OCI-LY7 (cell line): ENCODE measurements around the gene VRTN. TPM values are rescaled to one million over a fixed set of nuclear protein-coding genes. Genes with fewer than 3 reads are reported as not detected.

Experiments used
- BruUV-seq: library from RNA; stranded (reverse); fragments of 400-500 nt; replicated peaks from 2 replicates; lab custom pipeline; 2021; lab: Mats Ljungman, UMichigan
- CTCF ChIA-PET: fragments of 300-600 bp; sonication (Branson Sonifier 250); formaldehyde crosslinking; loops from one replicate; lab custom pipeline; 2022; ENCODE audit warnings: antibody characterized with exemption; ENCODE audit not compliant: unreplicated experiment; lab: Charles Lee
- POLR2A ChIA-PET: fragments of 300-600 bp; sonication (Branson Sonifier 250); formaldehyde crosslinking; loops from one replicate; lab custom pipeline; 2022; ENCODE audit warnings: antibody characterized with exemption; lab: Charles Lee
- DNase-seq: peaks from one replicate; pipeline ENCODE4 v3.0.0-alpha.2; 2015; ENCODE audit warnings: low spot score
- H2AFZ ChIP-seq: fragments of 200-600 bp; sonication (generic), shearing (Covaris generic); 2 replicates; pipeline ENCODE4 v1.6.1; 2014; ENCODE audit warnings: mild to moderate bottlenecking, antibody characterized with exemption, low read length, moderate library complexity
- H3K27ac ChIP-seq: fragments of 200-600 bp; sonication (generic); 2 replicates; pipeline ENCODE4 v1.5.1; 2014; ENCODE audit warnings: mixed run types, low read depth, mild to moderate bottlenecking, moderate library complexity, low read length, inconsistent platforms; ENCODE audit not compliant: poor library complexity, severe bottlenecking
- H3K36me3 ChIP-seq: fragments of 200-600 bp; sonication (generic); 2 replicates; pipeline ENCODE4 v1.6.1; 2014; ENCODE audit warnings: mild to moderate bottlenecking, antibody characterized with exemption, low read length, moderate library complexity, mixed read lengths; ENCODE audit not compliant: insufficient read depth
- H3K4me1 ChIP-seq: fragments of 200-600 bp; sonication (generic); 2 replicates; pipeline ENCODE4 v1.5.1; 2014; ENCODE audit warnings: mild to moderate bottlenecking, low read length; ENCODE audit not compliant: insufficient read depth, poor library complexity, severe bottlenecking
- H3K4me2 ChIP-seq: fragments of 200-600 bp; sonication (generic); 2 replicates; pipeline ENCODE4 v1.6.1; 2014; ENCODE audit warnings: mild to moderate bottlenecking, low read length
- H3K4me3 ChIP-seq: fragments of 200-600 bp; sonication (generic); 2 replicates; pipeline ENCODE4 v1.5.1; 2014; ENCODE audit warnings: mild to moderate bottlenecking, low read depth, low read length; ENCODE audit not compliant: poor library complexity, severe bottlenecking
- H3K79me2 ChIP-seq: fragments of 200-600 bp; sonication (generic); 2 replicates; pipeline ENCODE4 v1.6.1; 2016; ENCODE audit warnings: low read depth, mild to moderate bottlenecking, low read length, moderate library complexity, mixed read lengths; ENCODE audit not compliant: insufficient read depth
- H3K9me2 ChIP-seq: fragments of 200-600 bp; sonication (generic); 2 replicates; pipeline ENCODE4 v1.6.1; 2016; ENCODE audit warnings: mild to moderate bottlenecking, low read length, mixed read lengths; ENCODE audit not compliant: insufficient read depth
- H3K9me3 ChIP-seq: fragments of 200-600 bp; sonication (generic); 2 replicates; pipeline ENCODE4 v1.6.1; 2014; ENCODE audit warnings: mild to moderate bottlenecking, mixed run types, low read length, mixed read lengths
- H4K20me1 ChIP-seq: fragments of 200-600 bp; sonication (generic); 2 replicates; pipeline ENCODE4 v1.6.1; 2014; ENCODE audit warnings: mild to moderate bottlenecking, antibody characterized with exemption, low read length, moderate library complexity, mixed read lengths; ENCODE audit not compliant: insufficient read depth
- CTCF ChIP-seq: fragments of 200-600 bp; sonication (generic); conservative IDR thresholded peaks from 2 replicates; pipeline ENCODE4 v1.5.1; 2014; ENCODE audit warnings: mild to moderate bottlenecking, antibody characterized with exemption, low read length, moderate library complexity, mixed read lengths
- EZH2phosphoT487 ChIP-seq: fragments of 200-600 bp; sonication (generic); IDR thresholded peaks from 2 replicates; pipeline ENCODE4 v1.6.1; 2018; ENCODE audit warnings: low read depth, borderline replicate concordance, mild to moderate bottlenecking, mixed run types, antibody characterized with exemption, low read length, moderate library complexity, mixed read lengths
- intact Hi-C: fragments of 100-400 bp; cut with micrococcal nuclease; formaldehyde crosslinking; loops from one replicate; pipeline ENCODE4 v1.10.0; 2022; ENCODE audit not compliant: unreplicated experiment
- total RNA-seq, 2 experiments: library from RNA; depleted of rRNA in 1 of 2; stranded (reverse); fragments of >200 nt in 1 of 2; shearing (Covaris generic) in 1 of 2; gene quantifications; 2 replicates each; pipeline ENCODE4 v1.2.3, GENCODE V29; 2014 to 2022

The VRTN gene
- total RNA-seq, 2 experiments from 2014 or later = not detected

- Histone ChIP-seq H2AFZ (no peak overlapping the region), H3K79me2 (no peaks in the 10 kb centered on the region), H3K9me2 (no peaks in the 10 kb centered on the region), H3K27ac (no peak overlapping the region), H3K4me2 (no peak overlapping the region), H3K9me3 (no peaks in the 10 kb centered on the region), H3K4me1 (no peaks in the 10 kb centered on the region), H3K36me3 (no peaks in the 10 kb centered on the region), H4K20me1 (no peaks in the 10 kb centered on the region), H3K4me3 (no peak overlapping the region)
- BruUV-seq = no TSS peak
- TF ChIP-seq EZH2phosphoT487 = no peak
- TF ChIP-seq CTCF = no peak
- ChIA-PET CTCF (no interaction called here), POLR2A (no interaction called here)
- DNase-seq = no peak
- intact Hi-C loops = no loop called here
Measured at GRCh38 chr14:74350211-74350927, 2.1 kb downstream of the VRTN start.

GRCh38 chr14:74350928-74351323, 2.7 kb downstream of the VRTN start:
- POLR2A ChIA-PET = no interaction called here
- Histone ChIP-seq H3K9me3 (no peaks in the 10 kb centered on the region), H3K9me2 (no peaks in the 10 kb centered on the region), H3K36me3 (no peaks in the 10 kb centered on the region), H3K27ac (no peak overlapping the region), H2AFZ (no peak overlapping the region), H3K4me2 (no peak overlapping the region), H3K4me1 (no peaks in the 10 kb centered on the region), H3K4me3 (no peak overlapping the region), H4K20me1 (no peaks in the 10 kb centered on the region), H3K79me2 (no peaks in the 10 kb centered on the region)
- CTCF ChIA-PET = no interaction called here
- no TSS peak for BruUV-seq
- DNase-seq = no peak
- no peak for TF ChIP-seq EZH2phosphoT487
- no peak for TF ChIP-seq CTCF
- intact Hi-C loops = no loop called here

GRCh38 chr14:74356892-74357575, 8.8 kb downstream of the VRTN start:
- no peaks in the 10 kb centered on the region for H3K9me3 ChIP-seq
- H4K20me1 ChIP-seq = no peaks in the 10 kb centered on the region
- H3K4me3 ChIP-seq = no peak overlapping the region

More at GRCh38 chr14:74356892-74357575, 8.8 kb downstream of the VRTN start:
- no peak overlapping the region for H3K4me2 ChIP-seq
- H2AFZ ChIP-seq = no peak overlapping the region
- no peaks in the 10 kb centered on the region for H3K4me1 ChIP-seq
- no peaks in the 10 kb centered on the region for H3K36me3 ChIP-seq
- no TSS peak for BruUV-seq
- ChIA-PET POLR2A (no interaction called here), CTCF (no interaction called here)
- no peaks in the 10 kb centered on the region for H3K9me2 ChIP-seq
- H3K79me2 ChIP-seq = no peaks in the 10 kb centered on the region
- no peak for DNase-seq
- H3K27ac ChIP-seq = no peak overlapping the region
- TF ChIP-seq EZH2phosphoT487 = no peak
- no peak for TF ChIP-seq CTCF
- intact Hi-C loops = no loop called here
